Germinal center (tissue), 1 donor: ENCODE data around the gene EFHC1.
"Not testable (repeated sequence)": the region's sequence is repeated elsewhere in the genome, so short reads cannot be mapped to it uniquely, and the experiment has no call there.

Experiments
- DNase-seq: peaks from one replicate; pipeline ENCODE4 v3.0.0; 2012; ENCODE audit warnings: mixed read lengths, low spot score

Gene EFHC1

GRCh38 chr6:52399511-52400312 is 20.4 kb upstream of the EFHC1 start:
- DNase-seq: peak; percentile 36

GRCh38 chr6:52400313-52401041 is 19.7 kb upstream of the EFHC1 start:
- DNase-seq: no peak

- DNase-seq: no peak
Measured at GRCh38 chr6:52403086-52403485, 17.1 kb upstream of the EFHC1 start.

- DNase-seq: no peak
Measured at GRCh38 chr6:52403627-52404026, 16.5 kb upstream of the EFHC1 start.

- no peak for DNase-seq
Measured at GRCh38 chr6:52405243-52405642, 14.9 kb upstream of the EFHC1 start.

- DNase-seq: peak; percentile 63
Measured at GRCh38 chr6:52407467-52407866, 12.7 kb upstream of the EFHC1 start.

- no peak for DNase-seq
Measured at GRCh38 chr6:52409499-52409898, 10.6 kb upstream of the EFHC1 start.

- no peak for DNase-seq
Measured at GRCh38 chr6:52410979-52411378, 9.2 kb upstream of the EFHC1 start.

GRCh38 chr6:52411911-52412310 is 8.2 kb upstream of the EFHC1 start:
- DNase-seq: no peak

GRCh38 chr6:52415333-52415732 is 4.8 kb upstream of the EFHC1 start:
- DNase-seq: no peak

- DNase-seq: no peak
Measured at GRCh38 chr6:52415917-52416628, 4.1 kb upstream of the EFHC1 start.

GRCh38 chr6:52416629-52417151 is 3.5 kb upstream of the EFHC1 start:
- peak; percentile 60 for DNase-seq

- DNase-seq: no peak
Measured at GRCh38 chr6:52417675-52418111, 2.4 kb upstream of the EFHC1 start.

- no peak for DNase-seq
Measured at GRCh38 chr6:52418606-52419005, 1.5 kb upstream of the EFHC1 start.

- DNase-seq: no peak
Measured at GRCh38 chr6:52420668-52421358, 671 bp downstream of the EFHC1 start.

GRCh38 chr6:52422156-52422555 is 2.0 kb downstream of the EFHC1 start:
- no peak for DNase-seq

GRCh38 chr6:52423448-52423847 is 3.3 kb downstream of the EFHC1 start:
- no peak for DNase-seq

- DNase-seq: no peak
Measured at GRCh38 chr6:52423971-52424381, 3.8 kb downstream of the EFHC1 start.

GRCh38 chr6:52424513-52424912 is 4.4 kb downstream of the EFHC1 start:
- no peak for DNase-seq

- DNase-seq: no peak
Measured at GRCh38 chr6:52426667-52427066, 6.5 kb downstream of the EFHC1 start.

GRCh38 chr6:52433294-52433693 is 13.2 kb downstream of the EFHC1 start:
- not testable (repeated sequence) for DNase-seq

GRCh38 chr6:52435345-52435744 is 15.2 kb downstream of the EFHC1 start:
- DNase-seq: no peak
